Trophoblast cell (in vitro differentiated cells and primary cell): Measurements from ENCODE around the gene SECTM1.
A peak's percentile ranks its signal among the peaks of the same experiment; 100 is the strongest.

Experiments
- DNase-seq, 2 donors: peaks; one replicate each; pipeline ENCODE4 v3.0.0-alpha.2; 2016
- H2AFZ ChIP-seq: 2 replicates; pipeline ENCODE4 v1.6.1; 2013; ENCODE audit warnings: low read length, moderate library complexity, mild to moderate bottlenecking; ENCODE audit not compliant: insufficient read depth, poor library complexity
- H2AK5ac ChIP-seq: 2 replicates; pipeline ENCODE4 v1.6.1; 2013; ENCODE audit warnings: mild to moderate bottlenecking, low read length
- H2BK120ac ChIP-seq: 2 replicates; pipeline ENCODE4 v1.6.1; 2013; ENCODE audit warnings: low read length, mild to moderate bottlenecking, moderate library complexity; ENCODE audit not compliant: insufficient read depth, poor library complexity
- H2BK12ac ChIP-seq: 2 replicates; pipeline ENCODE4 v1.6.1; 2013; ENCODE audit warnings: mild to moderate bottlenecking, low read length, moderate library complexity
- H2BK5ac ChIP-seq: 2 replicates; pipeline ENCODE4 v1.6.1; 2013; ENCODE audit warnings: low read length, low read depth, moderate library complexity, mild to moderate bottlenecking; ENCODE audit not compliant: poor library complexity
- H3K14ac ChIP-seq: 2 replicates; pipeline ENCODE4 v1.6.1; 2013; ENCODE audit warnings: mild to moderate bottlenecking, low read length
- H3K18ac ChIP-seq: 2 replicates; pipeline ENCODE4 v1.6.1; 2013; ENCODE audit warnings: mild to moderate bottlenecking, low read length
- H3K23ac ChIP-seq: 2 replicates; pipeline ENCODE4 v1.6.1; 2013; ENCODE audit warnings: low read length
- H3K27ac ChIP-seq: 2 replicates; pipeline ENCODE4 v1.5.1; 2013; ENCODE audit warnings: low read depth, mild to moderate bottlenecking, inconsistent platforms, low read length, moderate library complexity
- H3K27me3 ChIP-seq: 2 replicates; pipeline ENCODE4 v1.6.1; 2013; ENCODE audit warnings: inconsistent platforms, mild to moderate bottlenecking, low read length, moderate library complexity; ENCODE audit not compliant: insufficient read depth
- H3K36me3 ChIP-seq, 2 experiments: 1 replicate in 1 of 2; 2 replicates in 1 of 2; pipeline ENCODE4 v1.6.1; 2013; ENCODE audit warnings: low read length in 2 of 2, mild to moderate bottlenecking in 2 of 2, moderate library complexity in 1 of 2; ENCODE audit not compliant: insufficient read depth in 2 of 2, control insufficient read depth in 1 of 2
- H3K4ac ChIP-seq: 2 replicates; pipeline ENCODE4 v1.6.1; 2013; ENCODE audit warnings: low read depth, mild to moderate bottlenecking, low read length, moderate library complexity
- H3K4me1 ChIP-seq, 2 experiments: 1 replicate in 1 of 2; 2 replicates in 1 of 2; pipeline ENCODE4 v1.6.1; 2013; ENCODE audit warnings: low read length in 2 of 2, mild to moderate bottlenecking in 2 of 2, moderate library complexity in 1 of 2; ENCODE audit not compliant: insufficient read depth in 2 of 2, control insufficient read depth in 1 of 2
- H3K4me2 ChIP-seq: 2 replicates; pipeline ENCODE4 v1.6.1; 2013; ENCODE audit warnings: inconsistent platforms, mild to moderate bottlenecking, low read length, moderate library complexity
- H3K4me3 ChIP-seq: 2 replicates; pipeline ENCODE4 v1.5.1; 2013; ENCODE audit warnings: mild to moderate bottlenecking, low read depth, low read length, inconsistent platforms
- H3K79me1 ChIP-seq: one replicate; pipeline ENCODE4 v1.6.1; 2013; ENCODE audit warnings: low read length
- H3K79me2 ChIP-seq: 2 replicates; pipeline ENCODE4 v1.6.1; 2013; ENCODE audit warnings: low read length, mild to moderate bottlenecking; ENCODE audit not compliant: control insufficient read depth, insufficient read depth, poor library complexity
- H3K9ac ChIP-seq: 2 replicates; pipeline ENCODE4 v1.6.1; 2013; ENCODE audit warnings: mild to moderate bottlenecking, low read length
- H3K9me3 ChIP-seq: 2 replicates; pipeline ENCODE4 v1.6.1; 2013; ENCODE audit warnings: low read depth, mild to moderate bottlenecking, control low read depth, inconsistent platforms, low read length; ENCODE audit not compliant: insufficient read depth
- H4K12ac ChIP-seq: 2 replicates; pipeline ENCODE4 v1.6.1; 2013; ENCODE audit warnings: low read depth, mild to moderate bottlenecking, low read length, moderate library complexity
- H4K8ac ChIP-seq: 2 replicates; pipeline ENCODE4 v1.6.1; 2013; ENCODE audit warnings: low read depth, mild to moderate bottlenecking, low read length, moderate library complexity
- H4K91ac ChIP-seq: one replicate; pipeline ENCODE4 v1.6.1; 2013; ENCODE audit warnings: low read depth, mild to moderate bottlenecking, low read length, moderate library complexity
- WGBS: extraction: QIAGEN DNeasy Blood & Tissue Kit; methylation state at CpG from one replicate; pipeline ENCODE4 v1.1.7; 2013; ENCODE audit warnings: missing lambda C conversion rate; ENCODE audit not compliant: insufficient read length, insufficient coverage; ENCODE audit errors: extremely low coverage; 5-methylcytosine and 5-hydroxymethylcytosine counted together

SECTM1 gene

GRCh38 chr17:82332669-82333278, 792 bp downstream of the SECTM1 start:
- Histone ChIP-seq H2BK12ac (no peak overlapping the region), H3K27ac (no peak overlapping the region), H2AFZ (no peak overlapping the region), H2BK5ac (no peak overlapping the region), H3K79me2 (no peaks in the 10 kb centered on the region), H3K9ac (no peak overlapping the region), H3K4me1 (peaks cover 9 to 12% of the 10 kb centered on the region in 2 experiments), H3K4me2 (peak overlapping the region; percentile 57), H3K79me1 (no peaks in the 10 kb centered on the region), H4K91ac (no peak overlapping the region), H3K14ac (no peak overlapping the region), H2BK120ac (no peak overlapping the region), H3K36me3 (no peaks in the 10 kb centered on the region), H4K12ac (no peak overlapping the region), H2AK5ac (no peak overlapping the region), H4K8ac (no peak overlapping the region), H3K27me3 (peaks cover 31% of the 10 kb centered on the region), H3K9me3 (peaks cover 8% of the 10 kb centered on the region), H3K23ac (no peak overlapping the region), H3K4ac (no peak overlapping the region), H3K4me3 (no peak overlapping the region), H3K18ac (no peak overlapping the region)
- WGBS = no CpG with 5 or more reads among the region's 32 CpGs
- peak; percentile 47 to 67 for DNase-seq

GRCh38 chr17:82331345-82331939, 2.1 kb downstream of the SECTM1 start:
- Histone ChIP-seq H3K9ac (no peak overlapping the region), H3K36me3 (no peaks in the 10 kb centered on the region), H3K4me2 (no peak overlapping the region), H3K14ac (no peak overlapping the region), H3K79me1 (no peaks in the 10 kb centered on the region), H3K27ac (no peak overlapping the region), H3K9me3 (peaks cover 8% of the 10 kb centered on the region), H2BK5ac (no peak overlapping the region), H2AK5ac (no peak overlapping the region), H3K23ac (no peak overlapping the region), H3K27me3 (peaks cover 31% of the 10 kb centered on the region), H3K4me3 (no peak overlapping the region), H3K79me2 (no peaks in the 10 kb centered on the region), H2BK120ac (no peak overlapping the region), H2AFZ (no peak overlapping the region), H4K12ac (no peak overlapping the region), H3K18ac (no peak overlapping the region), H3K4ac (no peak overlapping the region), H3K4me1 (peaks cover 9 to 10% of the 10 kb centered on the region in 2 experiments), H4K8ac (no peak overlapping the region), H4K91ac (no peak overlapping the region), H2BK12ac (no peak overlapping the region)
- WGBS = no CpG with 5 or more reads among the region's 25 CpGs
- DNase-seq = no peak

GRCh38 chr17:82330322-82331239, 3.0 kb downstream of the SECTM1 start:
- Histone ChIP-seq H4K12ac (no peak overlapping the region), H3K23ac (no peak overlapping the region), H3K9ac (no peak overlapping the region), H2BK5ac (no peak overlapping the region), H3K14ac (no peak overlapping the region), H3K4me3 (no peak overlapping the region), H3K36me3 (no peaks in the 10 kb centered on the region), H3K27ac (no peak overlapping the region), H3K9me3 (peaks cover 8% of the 10 kb centered on the region), H3K4ac (no peak overlapping the region), H2BK12ac (no peak overlapping the region), H4K8ac (no peak overlapping the region), H3K18ac (no peak overlapping the region), H3K79me1 (no peaks in the 10 kb centered on the region), H2AFZ (no peak overlapping the region), H4K91ac (no peak overlapping the region), H2BK120ac (no peak overlapping the region), H3K4me1 (peaks cover 9 to 10% of the 10 kb centered on the region in 2 experiments), H3K27me3 (peaks cover 31% of the 10 kb centered on the region), H3K79me2 (no peaks in the 10 kb centered on the region), H2AK5ac (no peak overlapping the region), H3K4me2 (no peak overlapping the region)
- no CpG with 5 or more reads among the region's 28 CpGs for WGBS
- DNase-seq = no peak

GRCh38 chr17:82329683-82330321, 3.8 kb downstream of the SECTM1 start:
- Histone ChIP-seq H3K4me1 (peaks cover 9 to 10% of the 10 kb centered on the region in 2 experiments), H3K27me3 (peaks cover 29% of the 10 kb centered on the region), H3K9me3 (peaks cover 7% of the 10 kb centered on the region), H2AK5ac (no peak overlapping the region), H2AFZ (no peak overlapping the region), H3K23ac (no peak overlapping the region), H2BK120ac (no peak overlapping the region), H3K14ac (no peak overlapping the region), H2BK12ac (no peak overlapping the region), H4K12ac (no peak overlapping the region), H3K79me1 (no peaks in the 10 kb centered on the region), H3K18ac (no peak overlapping the region), H4K91ac (no peak overlapping the region), H3K4me2 (no peak overlapping the region), H2BK5ac (no peak overlapping the region), H3K79me2 (no peaks in the 10 kb centered on the region), H3K36me3 (no peaks in the 10 kb centered on the region), H3K4ac (no peak overlapping the region), H4K8ac (no peak overlapping the region), H3K4me3 (no peak overlapping the region), H3K27ac (no peak overlapping the region), H3K9ac (no peak overlapping the region)
- no CpG with 5 or more reads among the region's 19 CpGs for WGBS
- DNase-seq = no peak
